Cardiac fibroblast (primary cell): ENCODE data around the gene FAM32A.

ENCODE experiments used
- DNase-seq, 2 donors: peaks; one replicate each; pipeline versions ENCODE4 v3.0.0 to v3.0.0-alpha.2; 2010; ENCODE audit warnings: low read depth in 2 of 2
- H3K4me3 ChIP-seq, 2 donors: replicated peaks in 1 of 2; 1 replicate in 1 of 2; 2 replicates in 1 of 2; pipeline ENCODE4 v1.5.1; 2011; ENCODE audit warnings: low read depth in 2 of 2, low read length in 2 of 2, mild to moderate bottlenecking in 2 of 2, moderate library complexity in 1 of 2
- CTCF ChIP-seq: IDR thresholded peaks from one replicate; pipeline ENCODE4 v1.5.1; 2011; ENCODE audit warnings: low read depth, mild to moderate bottlenecking, low read length, inconsistent platforms

Gene FAM32A

GRCh38 chr19:16228637-16229321 lies 43.6 kb downstream of the FAM32A start:
- DNase-seq: no peak
- no peak for TF ChIP-seq CTCF
- no peak overlapping the region for H3K4me3 ChIP-seq

GRCh38 chr19:16229322-16229641 lies 44.1 kb downstream of the FAM32A start:
- TF ChIP-seq CTCF: no peak
- H3K4me3 ChIP-seq: no peak overlapping the region
- DNase-seq: no peak

- TF ChIP-seq CTCF: no peak
- H3K4me3 ChIP-seq: no peak overlapping the region
- DNase-seq: no peak
Observed at GRCh38 chr19:16232127-16232526, 46.9 kb downstream of the FAM32A start.

GRCh38 chr19:16232568-16232967 lies 47.4 kb downstream of the FAM32A start:
- TF ChIP-seq CTCF: no peak
- H3K4me3 ChIP-seq: no peak overlapping the region
- DNase-seq: no peak

GRCh38 chr19:16233081-16233776 lies 48.0 kb downstream of the FAM32A start:
- no peak for DNase-seq

GRCh38 chr19:16233836-16234551 lies 48.8 kb downstream of the FAM32A start:
- DNase-seq: no peak
- H3K4me3 ChIP-seq: no peak overlapping the region
- TF ChIP-seq CTCF: no peak

More at GRCh38 chr19:16233081-16233776, 48.0 kb downstream of the FAM32A start:
- no peak overlapping the region for H3K4me3 ChIP-seq
- TF ChIP-seq CTCF: no peak
